H1 (cell line): Measurements from ENCODE around the gene RREB1.

Experiments
- ATF3 ChIP-seq: IDR thresholded peaks from 2 replicates; pipeline ENCODE4 v1.6.1; 2011; ENCODE audit warnings: low read depth, mild to moderate bottlenecking, low read length; ENCODE audit not compliant: insufficient read depth
- BRCA1 ChIP-seq: IDR thresholded peaks from 2 replicates; pipeline ENCODE4 v1.6.1; 2012; ENCODE audit warnings: low read depth, low read length, improper control_type of control experiment
- CTCF ChIP-seq, 3 experiments: IDR thresholded peaks; 1 replicate in 2 of 3; 2 replicates in 1 of 3; pipeline versions ENCODE4 v1.5.1 to v1.6.1; 2011; ENCODE audit warnings: low read length in 3 of 3, mild to moderate bottlenecking in 3 of 3, inconsistent platforms in 2 of 3, low read depth in 1 of 3, moderate library complexity in 1 of 3; ENCODE audit not compliant: insufficient read depth in 1 of 3; ENCODE audit errors: control extremely low read depth in 1 of 3
- EGR1 ChIP-seq: IDR thresholded peaks from 2 replicates; pipeline ENCODE4 v1.6.1; 2011; ENCODE audit warnings: low read depth, low read length, borderline replicate concordance
- GABPA ChIP-seq: IDR thresholded peaks from 2 replicates; pipeline ENCODE4 v1.6.1; 2011; ENCODE audit warnings: mild to moderate bottlenecking, low read length, moderate library complexity, borderline replicate concordance; ENCODE audit not compliant: insufficient read depth
- JUND ChIP-seq: IDR thresholded peaks from 2 replicates; pipeline ENCODE4 v1.6.1; 2011; ENCODE audit warnings: mild to moderate bottlenecking, improper control_type of control experiment, low read length
- POLR2AphosphoS5 ChIP-seq: IDR thresholded peaks from 2 replicates; pipeline ENCODE4 v1.6.1; 2011; ENCODE audit warnings: low read depth, low read length
- RFX5 ChIP-seq: IDR thresholded peaks from 2 replicates; pipeline ENCODE4 v1.6.1; 2011; ENCODE audit warnings: low read depth, low read length, improper control_type of control experiment, borderline replicate concordance
- SIN3A ChIP-seq, 2 experiments: IDR thresholded peaks in 1 of 2; conservative IDR thresholded peaks in 1 of 2; 2 replicates each; pipeline ENCODE4 v1.6.1; 2011 to 2012; ENCODE audit warnings: low read length in 2 of 2, improper control_type of control experiment in 1 of 2, low read depth in 1 of 2, mild to moderate bottlenecking in 1 of 2
- TEAD4 ChIP-seq: IDR thresholded peaks from 2 replicates; pipeline ENCODE4 v1.6.1; 2012; ENCODE audit warnings: low read depth, low read length, inconsistent platforms, mixed read lengths

- TF ChIP-seq TEAD4 (no peak), SIN3A (conservative IDR thresholded peaks at IDR 0.05 in 1 of 2, IDR thresholded peaks at IDR 0.05 in 1 of 2; ENCODE audit: low read depth in 1 of 2, low read length in 2 of 2) (no peak), POLR2AphosphoS5 (peak; percentile 80; the same call in 1 of the 2 replicates), EGR1 (no peak), ATF3 (no peak), JUND (no peak), RFX5 (no peak), CTCF (IDR thresholded peaks at IDR 0.05; ENCODE audit: control extremely low read depth in 1 of 3, insufficient read depth in 1 of 3, low read depth in 1 of 3, low read length in 3 of 3) (no peak), BRCA1 (no peak), GABPA (no peak)
These were observed 48.3 kb downstream of the RREB1 start for GRCh38 chr6:7155871-7156579.
